ENCODE data around the gene RBBP7.

The RBBP7 gene

DNA sequence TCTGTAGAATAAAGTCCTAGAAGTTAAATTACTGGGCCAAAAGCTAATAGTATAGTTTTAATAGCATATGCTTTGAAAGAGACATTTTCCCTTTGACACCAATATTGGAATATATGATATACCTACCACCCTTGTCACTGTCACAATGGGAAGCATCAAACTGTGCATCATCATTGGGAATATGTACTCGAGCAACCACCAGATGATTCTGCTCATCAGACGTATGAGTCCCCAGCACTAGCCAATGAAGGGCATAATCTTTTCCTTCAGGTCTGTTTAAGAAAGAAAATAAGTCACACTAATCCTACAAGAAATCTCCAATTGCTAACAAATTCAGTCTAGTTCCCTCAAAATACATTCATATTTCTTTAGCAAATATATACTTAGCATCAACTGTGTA is 7.3 kb downstream of the RBBP7 start:
- DNase-seq (ENCODE audit: low read depth), result no peak

DNA sequence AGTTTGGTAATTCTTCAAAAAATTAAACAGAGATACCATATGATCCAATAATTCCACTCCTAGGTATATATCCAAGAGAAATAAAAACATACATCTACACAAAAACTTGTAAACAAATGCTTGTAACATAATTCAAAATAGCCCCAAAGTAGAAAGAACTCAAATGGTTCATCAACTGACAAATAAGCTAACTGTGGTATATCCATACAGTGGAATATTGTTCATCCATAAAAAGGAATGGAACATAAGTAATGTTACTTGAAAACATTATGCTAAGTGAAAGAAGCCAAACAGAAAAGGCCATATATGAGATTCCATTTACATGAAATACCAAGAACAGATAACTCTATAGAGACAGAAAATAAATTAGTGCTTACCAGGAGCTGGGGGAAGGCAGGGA is 13.4 kb downstream of the RBBP7 start:
- DNase-seq (ENCODE audit: low read depth), result no peak

DNA sequence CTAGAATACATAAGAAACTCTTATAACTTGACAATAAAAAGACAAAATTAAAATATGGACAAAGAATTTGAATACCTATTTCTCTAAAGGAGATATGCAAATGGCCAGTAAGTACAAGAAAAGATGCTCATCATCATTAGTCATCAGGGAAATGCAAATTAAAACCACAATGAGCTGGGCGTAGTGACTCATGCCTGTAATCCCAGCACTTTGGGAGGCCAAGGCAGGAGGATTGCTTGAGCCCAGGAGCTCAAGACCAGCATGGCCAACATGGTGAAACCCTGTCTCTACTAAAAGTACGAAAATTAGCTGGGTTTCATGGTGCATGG is 14.1 kb downstream of the RBBP7 start:
- peak; percentile 67 for DNase-seq (ENCODE audit: low read depth)

DNA sequence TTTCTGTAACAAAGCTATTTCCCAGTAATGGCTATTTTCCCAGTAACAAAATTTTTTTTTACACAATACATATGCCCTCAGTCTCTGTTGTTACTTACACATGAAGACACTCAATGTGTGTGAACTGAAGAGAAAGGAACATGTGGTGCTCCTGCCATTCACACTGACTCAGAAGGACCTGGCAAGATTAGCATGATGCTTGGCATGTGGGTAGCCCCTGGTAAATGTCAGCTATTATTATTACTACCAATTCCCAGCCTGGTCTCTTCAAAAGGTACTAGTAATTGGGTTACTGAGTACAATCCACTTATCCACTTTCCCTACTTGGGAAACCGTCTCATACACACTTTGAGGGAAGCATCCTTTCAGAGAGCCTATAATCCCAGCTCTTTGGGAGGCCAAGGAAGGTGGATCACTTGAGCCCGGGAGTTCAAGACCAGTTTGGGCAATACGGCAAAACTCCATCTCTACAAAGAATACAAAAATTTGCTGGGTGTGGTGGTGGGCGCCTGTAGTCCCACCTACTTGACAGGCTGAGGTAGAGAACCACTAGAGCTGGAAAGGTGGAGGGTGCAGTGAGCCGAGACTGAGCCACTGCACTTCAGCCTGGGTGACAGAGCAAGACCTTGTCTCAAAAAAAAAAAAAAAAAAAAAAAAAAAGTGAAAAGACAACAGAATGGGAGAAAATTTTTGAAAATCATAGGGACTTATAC is 14.6 kb downstream of the RBBP7 start:
- DNase-seq (ENCODE audit: low read depth), result no peak

DNA sequence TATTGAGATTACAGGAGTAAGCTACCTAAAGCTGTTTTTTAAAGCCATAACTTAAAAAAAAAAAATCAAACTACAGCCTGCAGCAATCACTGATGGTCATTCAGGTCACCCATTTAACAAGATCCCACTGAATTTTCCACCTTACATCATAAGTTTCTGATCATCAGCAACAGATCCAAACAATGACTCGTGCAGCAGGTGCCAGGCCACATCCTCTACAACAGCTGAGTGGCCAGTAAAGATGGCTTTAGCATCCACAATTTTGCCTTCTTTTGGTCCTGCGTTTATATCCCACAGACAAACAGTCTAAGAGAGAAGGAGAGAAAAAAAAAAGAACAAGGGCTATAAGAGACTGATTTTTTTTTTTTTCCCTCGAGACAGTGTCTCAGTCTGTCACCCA is 16.6 kb downstream of the RBBP7 start:
- no peak for DNase-seq (ENCODE audit: low read depth)

DNA sequence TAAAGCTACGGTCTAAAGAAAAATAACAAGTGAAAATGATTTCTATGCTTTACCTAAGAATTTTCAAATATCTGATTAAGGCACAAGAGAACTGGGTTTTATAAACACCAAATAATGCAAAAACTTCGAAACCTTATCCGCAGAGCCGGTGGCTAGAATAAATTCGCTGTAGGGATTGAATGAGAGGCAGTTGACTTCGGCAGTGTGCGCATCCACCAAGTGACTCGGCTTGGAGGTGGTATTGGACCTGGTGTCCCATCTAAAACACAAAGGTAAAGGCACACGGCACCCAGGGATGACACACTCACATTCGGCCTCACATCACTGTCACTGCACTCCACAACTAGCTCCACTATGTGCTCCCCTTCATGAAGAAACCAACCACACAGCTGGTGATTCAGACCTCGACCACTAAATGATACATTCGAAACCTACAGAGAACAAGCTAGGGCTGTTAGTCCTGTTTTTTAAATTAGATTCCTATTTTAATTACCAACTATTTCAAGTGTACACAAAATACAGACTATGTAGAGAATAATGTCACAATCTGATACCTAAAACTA is 17.5 kb downstream of the RBBP7 start:
- DNase-seq (ENCODE audit: low read depth), result no peak

DNA sequence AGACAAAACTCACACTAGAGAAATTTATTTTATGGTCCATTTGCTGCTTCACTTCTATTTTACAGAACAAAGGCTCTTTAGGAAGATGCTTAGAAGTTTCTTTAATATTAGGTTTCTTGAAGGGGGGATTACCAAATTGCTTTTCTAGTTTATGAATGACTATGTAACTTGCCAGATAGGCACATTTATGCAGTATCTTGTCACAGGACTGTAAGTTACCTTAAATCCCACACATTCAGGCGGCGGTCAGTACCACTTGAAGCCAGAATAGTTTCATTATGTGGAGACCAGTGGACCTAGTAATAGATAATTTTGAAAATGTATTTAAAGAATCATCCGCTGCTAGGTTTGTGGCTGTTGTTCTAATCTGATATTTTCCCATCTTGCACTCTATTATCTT is 18.3 kb downstream of the RBBP7 start:
- DNase-seq (ENCODE audit: low read depth), result no peak

DNA sequence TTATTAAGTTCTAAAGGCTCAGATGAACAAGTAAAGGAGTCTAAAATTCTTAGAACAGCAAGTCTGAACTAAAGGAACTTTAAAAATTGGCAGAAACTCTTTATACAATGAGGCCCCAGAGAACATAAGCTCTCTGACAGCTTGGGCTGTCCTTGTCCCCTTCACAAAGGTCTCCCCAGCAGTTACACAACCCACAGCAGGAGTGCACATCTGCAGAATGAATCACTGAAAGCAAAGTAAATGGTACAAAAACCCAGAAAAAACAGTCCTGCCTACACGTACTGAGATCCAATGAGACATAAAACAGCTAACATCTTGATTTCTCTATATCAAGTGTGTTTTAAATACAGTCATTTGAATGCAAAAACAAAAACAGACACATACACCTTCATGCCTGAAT is 18.7 kb downstream of the RBBP7 start:
- DNase-seq (ENCODE audit: low read depth), result peak; percentile 53

DNA sequence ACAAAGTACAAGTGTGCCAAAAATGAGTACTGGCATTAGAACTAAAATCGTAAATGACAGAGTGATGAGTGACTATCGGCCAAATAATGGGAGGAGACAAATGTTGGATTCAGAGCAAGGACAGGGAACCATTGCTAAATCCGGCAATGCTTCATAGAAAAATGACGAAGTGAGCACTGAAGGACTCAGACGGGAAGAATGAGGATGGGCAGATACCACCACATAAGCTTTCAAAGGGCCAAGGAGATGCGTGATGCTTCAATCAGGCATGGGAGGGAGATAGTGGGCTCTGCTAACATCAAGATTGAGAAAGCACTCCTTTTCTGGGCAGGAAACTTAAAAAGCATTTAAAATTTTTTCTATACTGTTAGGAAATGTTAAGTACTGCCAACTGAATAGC is 21.6 kb downstream of the RBBP7 start:
- no peak for DNase-seq (ENCODE audit: low read depth)

DNA sequence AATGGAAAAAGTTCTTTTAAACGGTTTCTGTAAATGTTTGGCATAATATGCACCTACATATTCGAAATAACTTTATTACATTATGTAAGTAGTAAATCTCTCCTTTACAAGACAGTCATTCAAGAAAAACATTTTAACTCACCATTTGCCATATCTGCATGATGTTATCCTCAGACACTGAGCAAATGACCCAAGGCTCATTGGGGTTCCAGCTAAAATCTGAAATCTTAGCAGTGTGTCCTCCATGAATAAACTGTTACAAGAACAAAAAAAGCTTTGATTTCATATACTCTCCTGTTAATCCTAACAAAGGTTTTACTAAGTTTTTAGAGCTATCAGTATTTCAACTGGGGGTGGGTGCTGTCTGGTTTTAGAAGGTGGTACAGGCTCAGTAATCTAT is 24.5 kb downstream of the RBBP7 start:
- no peak for DNase-seq (ENCODE audit: low read depth)

DNA sequence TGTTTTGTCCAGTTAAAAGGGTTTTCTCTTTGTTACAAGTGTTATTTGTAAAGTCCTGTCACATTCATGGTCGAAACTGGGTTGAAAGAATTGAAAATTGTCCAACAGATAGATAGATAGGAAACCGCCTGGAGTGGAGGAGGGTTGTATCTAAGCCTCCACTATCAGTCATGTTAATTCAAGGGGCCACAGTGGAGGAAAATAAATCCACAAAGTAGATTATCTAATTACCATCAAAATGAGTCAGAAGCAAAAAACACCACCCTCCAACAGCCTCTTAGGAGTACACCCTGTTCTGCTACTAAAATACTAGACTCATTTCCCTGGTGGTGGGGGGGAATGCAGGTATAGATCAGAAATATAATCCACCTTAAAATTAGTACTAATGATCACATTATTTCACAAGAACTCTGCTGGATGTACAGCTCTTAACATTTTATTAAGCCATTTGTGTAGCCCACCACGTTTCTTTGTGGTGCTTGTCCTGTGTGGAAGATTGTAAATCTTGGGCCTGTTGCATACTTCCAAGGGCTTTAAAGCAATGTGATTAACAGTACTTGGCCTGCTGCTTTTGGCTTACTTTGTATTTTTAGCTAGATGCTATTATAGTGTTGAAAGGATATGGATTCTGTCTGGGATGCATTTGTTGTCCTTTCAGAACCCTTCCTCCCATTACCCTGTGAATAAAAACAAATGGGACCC is 26.8 kb downstream of the RBBP7 start:
- DNase-seq (ENCODE audit: low read depth), result no peak

DNA sequence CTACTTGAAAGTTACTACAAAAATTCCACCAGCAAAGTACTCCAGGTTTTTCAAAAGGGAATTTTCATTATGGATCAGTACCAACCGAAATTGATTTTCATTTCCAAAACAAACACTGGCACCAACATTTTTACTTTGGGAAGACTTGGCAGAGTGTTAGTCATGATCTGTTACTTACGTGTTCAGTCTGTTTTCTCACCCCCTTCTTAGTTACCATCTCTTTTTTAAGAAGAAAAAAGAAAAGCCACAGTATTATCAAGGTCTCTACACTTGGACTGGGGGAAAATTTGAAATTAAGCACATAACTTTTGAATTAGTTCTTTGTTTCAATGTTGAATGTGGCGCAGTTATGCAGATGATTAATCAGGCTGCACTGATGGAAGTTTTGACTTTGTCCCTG is 27.5 kb downstream of the RBBP7 start:
- DNase-seq (ENCODE audit: low read depth), result no peak

DNA sequence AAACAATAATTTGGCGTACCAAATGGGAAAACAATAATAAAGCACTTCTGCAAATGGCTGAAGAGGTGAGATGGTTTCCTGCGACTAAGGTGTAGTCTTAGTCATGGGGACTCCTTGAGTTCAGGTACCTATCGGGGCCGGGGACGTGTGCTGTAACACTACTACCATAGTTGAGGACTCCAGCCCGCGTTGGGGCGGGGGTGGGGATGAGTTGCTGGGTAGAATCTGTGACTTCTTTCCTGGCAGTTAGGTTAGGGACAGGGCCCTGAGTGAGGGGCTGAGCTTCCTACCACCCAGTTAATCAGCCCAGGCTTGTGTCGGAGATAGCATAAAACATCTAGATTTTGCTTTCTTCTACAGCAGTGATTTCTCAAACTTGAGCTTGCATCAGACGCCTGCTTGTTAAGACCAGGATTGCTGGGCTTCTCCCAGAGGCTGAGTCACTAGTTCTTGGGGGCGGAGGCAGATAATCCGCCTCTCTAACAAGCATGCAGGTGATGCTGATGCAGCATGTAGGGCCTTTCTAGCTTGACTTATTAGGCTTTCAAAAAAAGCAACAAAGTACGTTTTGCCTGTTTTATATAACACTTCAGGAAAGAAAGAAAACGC is 30.2 kb downstream of the RBBP7 start:
- DNase-seq (ENCODE audit: low read depth), result peak; percentile 95

DNA sequence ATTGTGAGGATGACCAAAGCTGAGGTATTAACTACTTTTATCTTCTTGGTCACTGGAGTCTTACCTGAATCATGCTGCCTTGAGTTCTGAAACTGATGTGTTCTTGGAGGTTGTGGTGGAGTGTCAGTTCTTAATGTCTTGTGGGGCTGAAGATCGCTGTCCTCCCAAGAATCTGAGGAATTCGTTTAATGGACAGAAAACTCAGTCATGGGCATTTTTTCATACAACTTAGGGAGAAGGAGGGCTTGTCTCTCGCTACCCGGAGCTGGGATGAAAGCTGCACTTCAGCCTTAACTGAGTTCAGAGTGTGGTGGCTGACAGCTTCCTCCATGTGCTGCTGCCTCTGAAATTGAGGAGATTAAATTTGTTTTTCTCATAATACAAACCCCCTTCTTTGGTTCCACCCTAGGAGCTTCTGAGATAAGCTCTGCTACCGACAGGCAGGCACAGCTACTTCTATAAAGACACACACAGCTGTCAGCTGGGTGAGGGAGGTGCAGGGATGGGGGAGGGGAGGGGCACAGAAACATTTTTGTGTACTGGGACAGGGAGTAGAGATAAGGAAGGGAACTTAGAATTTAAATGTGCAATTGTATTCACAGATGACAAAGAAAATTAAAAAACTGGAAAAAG is 30.8 kb downstream of the RBBP7 start:
- no peak for DNase-seq (ENCODE audit: low read depth)

DNA sequence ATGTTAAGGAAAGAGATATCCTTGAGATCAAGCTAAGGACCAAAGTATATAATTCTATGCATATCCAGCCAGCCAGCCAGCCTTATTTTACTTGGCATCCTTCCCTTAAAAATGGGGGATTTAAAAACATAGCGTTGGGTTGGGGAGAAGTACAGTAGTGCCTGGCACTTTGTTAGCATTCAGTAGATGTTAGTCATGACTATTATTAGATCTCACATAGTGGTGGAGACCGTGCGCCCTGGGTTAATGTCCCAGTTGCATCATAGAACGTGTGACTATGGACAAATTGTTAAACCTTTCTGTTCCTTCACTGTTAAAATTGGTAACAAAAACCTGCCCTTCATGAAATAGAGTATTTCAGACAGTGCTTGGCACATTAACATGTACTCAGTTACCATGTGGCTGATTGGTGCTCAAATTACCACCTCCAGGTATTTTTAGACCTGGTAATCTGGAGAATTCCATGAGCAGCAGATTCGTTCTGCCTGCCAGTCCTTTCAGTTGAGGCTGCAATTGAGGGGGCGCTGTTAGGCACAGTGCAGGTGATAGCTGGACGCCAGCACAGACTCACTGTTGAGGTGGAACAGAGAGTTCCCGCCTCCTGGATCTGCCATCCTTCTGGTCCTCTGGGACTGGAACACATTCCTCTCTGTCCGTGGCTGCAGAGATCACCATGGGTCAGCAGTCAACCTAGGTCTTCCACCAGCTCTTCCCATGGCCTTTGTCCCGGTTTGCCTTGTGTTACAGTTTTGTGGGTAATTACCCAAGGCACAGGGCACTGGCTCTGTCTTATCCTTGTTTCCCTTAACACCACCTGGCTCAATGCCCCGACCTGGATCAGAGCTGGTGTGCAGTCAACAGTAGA is 31.7 kb downstream of the RBBP7 start:
- peak; percentile 87 for DNase-seq (ENCODE audit: low read depth)

DNA sequence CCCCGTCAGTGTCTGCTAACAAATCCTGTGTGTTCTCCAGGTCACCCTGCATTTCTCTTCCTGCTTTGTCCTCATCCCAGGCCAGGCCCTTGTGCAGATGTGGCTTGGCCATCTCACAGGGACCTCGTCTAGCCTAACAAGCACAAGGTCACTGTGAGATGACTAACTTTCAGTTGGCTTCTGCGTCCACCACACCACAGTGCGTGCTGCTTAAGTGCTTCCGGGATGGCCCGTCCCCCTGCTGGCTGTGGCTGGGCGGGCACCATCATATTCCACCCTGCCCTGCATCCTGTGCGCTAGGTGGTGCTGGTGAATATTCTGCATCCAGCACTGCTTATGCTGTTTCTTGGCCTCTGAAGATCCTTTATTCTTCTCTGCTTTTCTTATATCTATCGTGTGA is 33.8 kb downstream of the RBBP7 start:
- DNase-seq (ENCODE audit: low read depth), result peak; percentile 42

DNA sequence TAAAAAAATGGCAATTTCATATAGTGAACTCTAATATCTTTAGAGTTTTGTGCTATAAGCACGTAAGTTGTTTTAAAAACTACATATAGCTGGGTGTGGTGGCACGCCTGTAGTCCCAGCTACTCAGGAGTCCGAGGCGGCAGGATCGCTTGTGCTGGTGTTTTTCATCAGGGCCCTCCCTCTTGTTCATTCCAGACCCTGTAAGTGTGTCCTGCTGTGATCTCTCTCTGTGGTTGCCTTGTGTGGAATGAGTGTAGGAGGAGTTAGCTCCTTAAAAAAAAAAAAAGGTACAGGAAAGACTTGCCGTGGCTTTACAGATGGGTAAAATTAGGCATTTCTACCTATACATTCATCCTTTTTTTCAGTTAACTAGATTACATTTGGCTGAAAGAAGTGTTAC is 35.4 kb downstream of the RBBP7 start:
- peak; percentile 34 for DNase-seq (ENCODE audit: low read depth)

DNA sequence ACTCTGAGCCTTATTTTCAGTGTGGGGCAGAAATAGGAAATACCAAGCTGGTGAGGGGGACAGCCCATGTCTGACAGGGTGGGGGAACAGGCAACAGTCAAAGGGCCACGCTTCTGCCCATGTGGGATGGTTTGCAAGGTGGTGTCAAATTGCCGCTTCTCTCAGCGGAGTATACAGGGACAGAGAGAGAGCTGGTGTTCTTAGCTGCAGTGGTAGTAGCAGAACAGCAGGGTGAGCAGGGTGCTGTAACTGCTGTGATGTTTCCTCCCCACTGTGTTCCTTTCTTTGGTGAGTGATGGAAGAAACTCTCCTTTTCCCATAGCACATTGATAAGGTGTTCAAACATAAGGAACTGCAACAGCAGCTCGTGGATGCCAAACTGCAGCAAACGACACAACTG is 37.9 kb downstream of the RBBP7 start:
- peak; percentile 56 for DNase-seq (ENCODE audit: low read depth)

DNA sequence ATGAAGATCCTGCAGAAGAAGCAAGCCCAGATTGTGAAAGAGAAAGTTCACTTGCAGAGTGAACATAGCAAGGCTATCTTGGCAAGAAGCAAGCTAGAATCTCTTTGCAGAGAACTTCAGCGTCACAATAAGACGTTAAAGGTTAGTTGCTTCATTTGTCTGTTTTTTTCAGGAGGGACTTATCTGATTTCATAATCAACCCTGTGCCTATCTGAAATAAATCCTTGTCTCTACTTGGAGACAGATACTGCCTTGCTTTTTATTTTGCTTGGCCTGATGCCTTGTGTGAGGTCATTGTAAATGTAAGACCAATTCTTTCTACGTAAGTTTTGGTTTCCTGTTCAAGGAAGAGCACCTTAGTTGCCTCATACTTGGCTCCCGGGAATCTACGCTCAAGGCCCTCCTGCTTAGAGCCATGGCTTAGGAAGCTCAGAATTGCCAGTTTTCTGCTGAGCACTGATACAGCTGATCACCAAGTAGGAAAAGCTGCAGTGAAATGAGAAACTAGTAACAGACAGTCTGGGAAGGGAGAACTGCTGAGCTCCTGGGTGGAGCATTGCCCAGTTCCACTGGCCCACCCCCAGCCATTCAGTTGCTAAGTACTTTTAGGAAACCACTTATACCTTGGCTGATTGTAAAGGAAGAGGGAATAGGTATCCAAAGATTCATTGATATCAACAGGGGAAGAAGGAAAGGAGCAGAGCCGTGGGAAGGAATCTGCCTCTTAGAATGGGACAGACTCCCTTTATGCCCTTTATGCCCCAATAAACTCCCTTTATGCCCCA is 41.8 kb downstream of the RBBP7 start:
- DNase-seq (ENCODE audit: low read depth), result peak; percentile 98

DNA sequence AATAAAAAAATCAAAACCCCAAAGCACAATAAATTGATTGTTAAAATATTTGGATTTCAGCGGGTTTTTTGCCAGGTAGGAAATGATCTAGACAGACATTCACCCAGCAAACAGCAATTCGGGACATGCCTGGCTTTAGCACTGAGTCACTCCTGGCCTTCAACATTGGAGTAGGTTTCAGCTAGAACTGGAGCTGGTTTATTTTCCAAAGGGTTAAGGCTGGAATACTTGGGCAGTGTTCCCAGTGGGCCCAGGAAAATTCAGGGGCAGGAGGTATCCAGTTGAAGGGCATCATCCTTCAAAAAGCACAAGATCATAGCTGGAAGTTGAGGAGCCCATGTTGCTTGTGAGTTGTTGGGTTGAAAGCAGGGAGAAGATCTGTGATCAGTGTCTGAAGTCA is 42.9 kb downstream of the RBBP7 start:
- peak; percentile 75 for DNase-seq (ENCODE audit: low read depth)

DNA sequence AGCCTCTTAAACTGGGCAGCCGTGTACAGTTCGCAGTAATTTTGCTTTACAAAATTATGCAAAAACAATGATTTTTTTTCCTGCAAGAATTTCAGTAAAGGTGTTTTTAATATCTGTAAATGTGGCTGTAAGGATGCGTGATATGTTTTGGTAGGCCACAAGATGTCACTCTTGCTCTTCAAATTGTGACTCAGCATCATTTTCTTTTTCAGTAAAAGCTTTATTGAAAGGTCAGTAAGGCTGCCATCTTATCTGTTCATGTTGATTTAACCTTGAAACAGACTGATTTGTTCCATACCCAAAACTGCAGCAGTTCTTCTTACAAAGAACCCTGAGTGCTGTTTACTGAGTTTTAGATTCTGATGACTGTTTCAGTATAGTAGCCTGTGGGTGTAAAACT is 44.0 kb downstream of the RBBP7 start:
- DNase-seq (ENCODE audit: low read depth), result peak; percentile 78
